Neural cell (in vitro differentiated cells): ENCODE results near the gene KRT15. TPM values are rescaled to one million over a fixed set of nuclear protein-coding genes. Genes with fewer than 3 reads are reported as not detected.

ENCODE experiments used
- H2AFZ ChIP-seq: fragments of 200-600, 300-800 bp; sonication (generic), shearing (Covaris generic); 2 replicates; pipeline ENCODE4 v1.6.0; 2014; ENCODE audit warnings: low read depth, mild to moderate bottlenecking, antibody characterized with exemption, low read length, moderate library complexity
- H3F3A ChIP-seq: fragments of 200-600 bp; shearing (Covaris generic); 2 replicates; pipeline ENCODE4 v1.6.1; 2016; ENCODE audit warnings: mild to moderate bottlenecking, moderate library complexity, mixed read lengths, antibody characterized with exemption, low read length; ENCODE audit not compliant: insufficient read depth, poor library complexity, severe bottlenecking
- H3K27ac ChIP-seq: fragments of 200-600, 300-800 bp; sonication (generic), shearing (Covaris generic); 2 replicates; pipeline ENCODE4 v1.5.1; 2014; ENCODE audit warnings: mild to moderate bottlenecking, low read length, moderate library complexity
- H3K27me3 ChIP-seq: fragments of 300-800, 200-600 bp; sonication (generic), shearing (Covaris generic); 2 replicates; pipeline ENCODE4 v1.6.0; 2014; ENCODE audit warnings: mild to moderate bottlenecking, low read depth, low read length, moderate library complexity; ENCODE audit not compliant: insufficient read depth
- H3K36me3 ChIP-seq: fragments of 300-800, 200-600 bp; sonication (generic), shearing (Covaris generic); 2 replicates; pipeline ENCODE4 v1.5.1; 2014; ENCODE audit warnings: mild to moderate bottlenecking, antibody characterized with exemption, low read length, moderate library complexity; ENCODE audit not compliant: insufficient read depth
- H3K4me2 ChIP-seq: fragments of 300-800, 200-600 bp; sonication (generic), shearing (Covaris generic); 2 replicates; pipeline ENCODE4 v1.6.0; 2014; ENCODE audit warnings: mild to moderate bottlenecking, low read length
- H3K4me3 ChIP-seq: fragments of 300-800, 200-600 bp; sonication (generic), shearing (Covaris generic); 2 replicates; pipeline ENCODE4 v1.5.1; 2014; ENCODE audit warnings: mild to moderate bottlenecking, low read length, moderate library complexity
- H3K79me2 ChIP-seq: fragments of 200-600 bp; shearing (Covaris generic); replicated peaks from 2 replicates; pipeline ENCODE4 v1.6.0; 2014; ENCODE audit warnings: mild to moderate bottlenecking, low read length, moderate library complexity; ENCODE audit not compliant: insufficient read depth
- H3K9ac ChIP-seq: fragments of 300-800, 200-600 bp; sonication (generic), shearing (Covaris generic); 2 replicates; pipeline ENCODE4 v1.6.1; 2016; ENCODE audit warnings: mild to moderate bottlenecking, low read length, mixed read lengths
- H3K9me2 ChIP-seq: fragments of 200-600 bp; shearing (Covaris generic); 2 replicates; pipeline ENCODE4 v1.6.1; 2016; ENCODE audit warnings: mild to moderate bottlenecking, low read length, mixed read lengths; ENCODE audit not compliant: insufficient read depth
- H3K9me3 ChIP-seq: fragments of 200-600, 300-800 bp; sonication (generic), shearing (Covaris generic); 2 replicates; pipeline ENCODE4 v1.6.1; 2016; ENCODE audit warnings: mild to moderate bottlenecking, mixed run types, low read length, moderate library complexity, mixed read lengths
- H4K20me1 ChIP-seq: fragments of 200-600 bp; shearing (Covaris generic); 2 replicates; pipeline ENCODE4 v1.6.1; 2016; ENCODE audit warnings: mild to moderate bottlenecking, mixed run types; ENCODE audit not compliant: insufficient read depth
- EP300 ChIP-seq: fragments of 450-650 bp; conservative IDR thresholded peaks from 2 replicates; pipeline ENCODE4 v1.6.1; 2014; ENCODE audit warnings: antibody characterized with exemption, mild to moderate bottlenecking, moderate library complexity; ENCODE audit not compliant: poor library complexity, severe bottlenecking
- EZH2 ChIP-seq: fragments of 200-600, 300-800 bp; shearing (Covaris generic), sonication (generic); IDR thresholded peaks from 2 replicates; pipeline ENCODE4 v1.6.1; 2014; ENCODE audit warnings: antibody characterized with exemption, low read length, borderline replicate concordance, mild to moderate bottlenecking; ENCODE audit not compliant: insufficient read depth, poor library complexity, severe bottlenecking
- MXI1 ChIP-seq: fragments of 450-650 bp; conservative IDR thresholded peaks from 2 replicates; pipeline ENCODE4 v1.6.1; 2014; ENCODE audit warnings: antibody characterized with exemption, mild to moderate bottlenecking; ENCODE audit not compliant: poor library complexity, severe bottlenecking
- POLR2AphosphoS5 ChIP-seq: IDR thresholded peaks from 2 replicates; pipeline ENCODE4 v1.6.1; 2012
- RAD21 ChIP-seq: fragments of 450-650 bp; conservative IDR thresholded peaks from 2 replicates; pipeline ENCODE4 v1.6.1; 2014; ENCODE audit warnings: antibody characterized with exemption, mild to moderate bottlenecking, moderate library complexity
- SMC3 ChIP-seq: fragments of 450-650 bp; conservative IDR thresholded peaks from 2 replicates; pipeline ENCODE4 v1.6.1; 2014; ENCODE audit warnings: antibody characterized with exemption, mild to moderate bottlenecking, moderate library complexity; ENCODE audit not compliant: poor library complexity
- TAF1 ChIP-seq: IDR thresholded peaks from 2 replicates; pipeline ENCODE4 v1.6.1; 2012; ENCODE audit warnings: low read depth
- polyA plus RNA-seq: library from polyadenylated mRNA; depleted of rRNA; stranded (reverse); fragments of >200 nt; gene quantifications from 2 replicates; pipeline ENCODE4 v1.2.3, GENCODE V29; 2014
- TF ChIP-seq, protein P1 (sequence below): IDR thresholded peaks from 2 replicates; pipeline ENCODE4 v1.6.1; 2012; ENCODE audit warnings: borderline replicate concordance
- TF ChIP-seq, protein P2 (sequence below): fragments of 450-650 bp; IDR thresholded peaks from 2 replicates; pipeline ENCODE4 v1.5.1; 2014; ENCODE audit warnings: antibody characterized with exemption, mild to moderate bottlenecking, moderate library complexity; ENCODE audit not compliant: poor library complexity, severe bottlenecking

Gene KRT15
- polyA plus RNA-seq, 1 donor from 2014 or later: 0.09 TPM

DNA sequence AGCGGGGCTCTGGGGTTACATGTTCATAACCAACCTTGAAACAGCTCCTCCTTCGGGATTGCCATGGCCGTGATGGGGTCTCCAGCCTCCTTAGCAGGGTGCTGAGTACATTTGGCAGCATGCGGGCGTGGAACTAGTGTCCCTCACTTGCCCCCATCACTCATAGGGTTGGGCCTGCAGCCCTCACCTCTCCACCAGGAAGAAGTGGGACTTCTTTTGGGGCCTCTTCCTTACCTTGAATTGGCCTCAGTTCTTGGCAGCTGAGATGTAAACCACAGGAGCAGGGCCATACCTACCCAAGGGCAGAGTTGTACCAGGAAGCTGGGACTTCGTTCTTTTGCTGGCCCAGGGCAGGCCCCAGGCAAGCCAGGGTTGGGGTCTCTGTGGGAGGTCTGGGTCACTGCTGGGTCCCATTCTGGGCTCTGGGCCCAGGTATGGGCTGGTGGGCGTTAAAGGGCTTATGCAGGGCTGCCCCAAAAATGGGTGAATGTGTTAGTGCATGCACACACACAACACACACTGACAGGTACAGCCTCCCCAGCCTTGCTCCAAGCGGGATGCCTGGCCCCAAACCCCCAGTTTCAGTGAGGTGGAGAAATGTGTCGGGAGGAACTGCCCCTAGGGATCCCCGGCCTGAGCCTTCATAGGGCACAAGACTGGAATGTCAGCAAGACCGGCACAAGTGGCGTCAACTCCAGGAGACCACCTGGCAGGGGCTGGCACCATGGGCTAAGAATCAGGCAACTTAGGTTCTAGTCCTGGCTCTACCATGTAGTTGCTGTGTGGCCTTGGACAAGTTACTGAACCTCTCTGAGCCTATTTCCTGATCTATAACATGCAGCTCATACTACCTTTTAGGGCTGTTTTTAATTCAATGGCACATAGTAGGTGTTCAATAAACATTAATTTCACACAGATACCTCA is 3.9 kb upstream of the KRT15 start:
- no peaks in the 10 kb centered on the region for H3K79me2 ChIP-seq
- H3K4me3 ChIP-seq: no peak overlapping the region
- H3F3A ChIP-seq: no peaks in the 10 kb centered on the region
- no peak overlapping the region for H3K27ac ChIP-seq
- TF ChIP-seq SMC3 (no peak), RAD21 (no peak)
- no peaks in the 10 kb centered on the region for H3K9me3 ChIP-seq
- peaks cover 10% of the 10 kb centered on the region for H3K27me3 ChIP-seq
- H3K36me3 ChIP-seq: no peaks in the 10 kb centered on the region
- no peaks in the 10 kb centered on the region for H3K9me2 ChIP-seq
- H4K20me1 ChIP-seq: no peaks in the 10 kb centered on the region
- no peak overlapping the region for H3K4me2 ChIP-seq
- H2AFZ ChIP-seq: no peak overlapping the region
- no peak overlapping the region for H3K9ac ChIP-seq

DNA sequence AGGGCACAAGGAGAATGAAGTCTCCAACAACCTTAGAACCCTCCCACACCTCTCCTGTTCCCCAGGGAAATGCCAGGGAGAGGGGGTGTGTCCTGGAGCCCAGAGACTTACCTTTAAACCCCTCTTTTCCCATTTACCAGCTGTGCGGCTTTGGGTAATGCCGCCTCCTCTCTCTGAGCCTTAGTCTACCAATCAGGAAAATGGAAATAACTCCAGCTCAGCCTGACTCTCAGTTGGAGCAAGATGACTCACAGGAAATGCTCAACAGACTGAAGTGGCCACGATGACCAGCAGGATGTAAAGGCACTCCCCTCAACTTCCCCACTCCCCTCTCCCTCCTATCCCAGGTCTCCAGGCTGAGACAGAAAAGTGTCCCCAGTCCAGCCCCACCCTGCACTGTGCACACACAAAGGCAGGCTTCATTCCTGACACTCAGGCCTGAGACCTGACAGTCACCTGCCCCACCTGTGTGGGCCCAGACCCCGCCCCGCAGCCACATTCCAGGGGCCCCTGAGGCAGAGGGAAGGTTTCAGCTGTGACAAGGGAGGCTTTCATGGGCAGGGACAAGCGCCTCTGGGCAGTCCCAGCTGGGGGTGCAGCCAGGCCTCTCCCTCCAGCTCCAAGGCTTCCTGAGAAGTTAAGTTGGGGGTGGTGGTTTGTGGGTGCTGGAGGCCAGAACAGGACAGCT is 3.0 kb upstream of the KRT15 start:
- TF ChIP-seq SMC3: no peak
- TF ChIP-seq POLR2AphosphoS5: no peak
- TF ChIP-seq RAD21: no peak
- TF ChIP-seq EP300: no peak
- no peak for TF ChIP-seq EZH2
- no peak for TF ChIP-seq MXI1
- no peak for TF ChIP-seq TAF1
- TF ChIP-seq, protein P1, sequence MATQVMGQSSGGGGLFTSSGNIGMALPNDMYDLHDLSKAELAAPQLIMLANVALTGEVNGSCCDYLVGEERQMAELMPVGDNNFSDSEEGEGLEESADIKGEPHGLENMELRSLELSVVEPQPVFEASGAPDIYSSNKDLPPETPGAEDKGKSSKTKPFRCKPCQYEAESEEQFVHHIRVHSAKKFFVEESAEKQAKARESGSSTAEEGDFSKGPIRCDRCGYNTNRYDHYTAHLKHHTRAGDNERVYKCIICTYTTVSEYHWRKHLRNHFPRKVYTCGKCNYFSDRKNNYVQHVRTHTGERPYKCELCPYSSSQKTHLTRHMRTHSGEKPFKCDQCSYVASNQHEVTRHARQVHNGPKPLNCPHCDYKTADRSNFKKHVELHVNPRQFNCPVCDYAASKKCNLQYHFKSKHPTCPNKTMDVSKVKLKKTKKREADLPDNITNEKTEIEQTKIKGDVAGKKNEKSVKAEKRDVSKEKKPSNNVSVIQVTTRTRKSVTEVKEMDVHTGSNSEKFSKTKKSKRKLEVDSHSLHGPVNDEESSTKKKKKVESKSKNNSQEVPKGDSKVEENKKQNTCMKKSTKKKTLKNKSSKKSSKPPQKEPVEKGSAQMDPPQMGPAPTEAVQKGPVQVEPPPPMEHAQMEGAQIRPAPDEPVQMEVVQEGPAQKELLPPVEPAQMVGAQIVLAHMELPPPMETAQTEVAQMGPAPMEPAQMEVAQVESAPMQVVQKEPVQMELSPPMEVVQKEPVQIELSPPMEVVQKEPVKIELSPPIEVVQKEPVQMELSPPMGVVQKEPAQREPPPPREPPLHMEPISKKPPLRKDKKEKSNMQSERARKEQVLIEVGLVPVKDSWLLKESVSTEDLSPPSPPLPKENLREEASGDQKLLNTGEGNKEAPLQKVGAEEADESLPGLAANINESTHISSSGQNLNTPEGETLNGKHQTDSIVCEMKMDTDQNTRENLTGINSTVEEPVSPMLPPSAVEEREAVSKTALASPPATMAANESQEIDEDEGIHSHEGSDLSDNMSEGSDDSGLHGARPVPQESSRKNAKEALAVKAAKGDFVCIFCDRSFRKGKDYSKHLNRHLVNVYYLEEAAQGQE: no peak
- TF ChIP-seq, protein P2, sequence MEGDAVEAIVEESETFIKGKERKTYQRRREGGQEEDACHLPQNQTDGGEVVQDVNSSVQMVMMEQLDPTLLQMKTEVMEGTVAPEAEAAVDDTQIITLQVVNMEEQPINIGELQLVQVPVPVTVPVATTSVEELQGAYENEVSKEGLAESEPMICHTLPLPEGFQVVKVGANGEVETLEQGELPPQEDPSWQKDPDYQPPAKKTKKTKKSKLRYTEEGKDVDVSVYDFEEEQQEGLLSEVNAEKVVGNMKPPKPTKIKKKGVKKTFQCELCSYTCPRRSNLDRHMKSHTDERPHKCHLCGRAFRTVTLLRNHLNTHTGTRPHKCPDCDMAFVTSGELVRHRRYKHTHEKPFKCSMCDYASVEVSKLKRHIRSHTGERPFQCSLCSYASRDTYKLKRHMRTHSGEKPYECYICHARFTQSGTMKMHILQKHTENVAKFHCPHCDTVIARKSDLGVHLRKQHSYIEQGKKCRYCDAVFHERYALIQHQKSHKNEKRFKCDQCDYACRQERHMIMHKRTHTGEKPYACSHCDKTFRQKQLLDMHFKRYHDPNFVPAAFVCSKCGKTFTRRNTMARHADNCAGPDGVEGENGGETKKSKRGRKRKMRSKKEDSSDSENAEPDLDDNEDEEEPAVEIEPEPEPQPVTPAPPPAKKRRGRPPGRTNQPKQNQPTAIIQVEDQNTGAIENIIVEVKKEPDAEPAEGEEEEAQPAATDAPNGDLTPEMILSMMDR: no peak
- Histone ChIP-seq H3K79me2 (no peaks in the 10 kb centered on the region), H3K27ac (no peak overlapping the region), H3K9ac (no peak overlapping the region), H3K4me2 (no peak overlapping the region), H4K20me1 (no peaks in the 10 kb centered on the region), H3K27me3 (peaks cover 2% of the 10 kb centered on the region), H3F3A (no peaks in the 10 kb centered on the region), H2AFZ (no peak overlapping the region), H3K9me2 (no peaks in the 10 kb centered on the region), H3K9me3 (no peaks in the 10 kb centered on the region), H3K36me3 (no peaks in the 10 kb centered on the region), H3K4me3 (no peak overlapping the region)
